ENCODE data around the gene PIAS4.

Gene PIAS4

DNA sequence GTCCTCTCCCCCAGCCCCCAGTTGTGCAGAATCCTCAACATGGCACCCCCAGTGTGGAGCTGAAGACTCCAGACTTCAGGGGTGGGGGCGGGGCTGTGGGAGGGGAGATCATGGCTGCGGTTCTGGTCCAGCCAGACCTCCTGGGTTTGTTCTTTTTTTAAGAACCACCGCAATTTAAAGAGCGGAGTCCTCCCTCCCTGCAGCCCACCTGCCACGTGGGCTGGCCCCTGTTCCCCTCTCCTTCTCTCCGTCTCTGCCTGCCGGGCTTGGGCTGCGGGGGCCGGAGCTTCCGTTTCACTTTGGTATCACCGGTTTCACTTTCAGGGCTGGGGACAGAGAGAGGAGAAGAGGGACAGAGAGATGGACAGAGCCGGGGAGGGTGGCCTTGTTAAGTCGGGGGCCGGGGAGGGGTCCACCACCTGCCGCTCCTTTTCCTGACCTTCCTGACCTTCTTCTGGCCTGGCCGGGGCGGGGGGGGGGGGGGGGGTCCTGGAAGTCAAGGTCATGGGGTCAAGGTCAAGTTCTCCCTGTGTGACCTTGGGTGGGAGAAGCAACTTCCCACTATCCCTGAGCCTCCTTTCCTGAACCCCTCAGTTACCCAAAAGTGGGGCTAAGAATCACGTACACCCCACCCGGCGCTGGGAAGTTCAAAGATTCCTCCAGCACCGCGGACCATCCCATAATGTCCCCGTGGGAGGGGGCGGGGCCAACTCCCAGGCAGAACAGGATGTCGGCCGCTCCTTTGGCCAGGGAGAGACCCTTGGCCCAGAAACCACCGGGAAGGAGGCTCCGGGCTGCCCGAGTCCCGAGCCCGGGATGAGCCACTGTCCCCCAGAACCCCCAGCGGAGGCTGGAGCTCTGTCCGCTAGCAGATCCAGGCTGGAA lies 70.5 kb downstream of the PIAS4 start:
- no peak for DNase-seq (ENCODE audit: low spot score)

DNA sequence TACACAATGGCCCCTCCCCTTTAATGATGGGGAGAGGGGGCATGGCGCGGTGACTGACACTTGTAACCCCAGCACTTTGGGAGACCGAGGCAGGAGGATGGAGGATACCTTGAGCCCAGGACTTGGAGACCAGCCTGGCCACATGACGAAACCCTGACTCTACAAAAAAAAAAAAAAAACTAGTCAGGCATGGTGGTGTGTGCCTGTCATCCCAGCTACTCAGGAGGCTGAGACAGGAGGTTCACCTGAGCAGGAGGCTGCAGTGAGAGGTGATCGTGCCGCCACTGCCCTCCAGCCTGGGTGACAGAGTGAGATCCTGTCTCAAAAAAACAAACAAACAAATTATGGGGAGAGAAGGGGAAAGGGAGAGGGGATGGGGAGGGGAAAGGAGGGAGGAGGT lies 72.9 kb downstream of the PIAS4 start:
- DNase-seq (ENCODE audit: low spot score): no peak

DNA sequence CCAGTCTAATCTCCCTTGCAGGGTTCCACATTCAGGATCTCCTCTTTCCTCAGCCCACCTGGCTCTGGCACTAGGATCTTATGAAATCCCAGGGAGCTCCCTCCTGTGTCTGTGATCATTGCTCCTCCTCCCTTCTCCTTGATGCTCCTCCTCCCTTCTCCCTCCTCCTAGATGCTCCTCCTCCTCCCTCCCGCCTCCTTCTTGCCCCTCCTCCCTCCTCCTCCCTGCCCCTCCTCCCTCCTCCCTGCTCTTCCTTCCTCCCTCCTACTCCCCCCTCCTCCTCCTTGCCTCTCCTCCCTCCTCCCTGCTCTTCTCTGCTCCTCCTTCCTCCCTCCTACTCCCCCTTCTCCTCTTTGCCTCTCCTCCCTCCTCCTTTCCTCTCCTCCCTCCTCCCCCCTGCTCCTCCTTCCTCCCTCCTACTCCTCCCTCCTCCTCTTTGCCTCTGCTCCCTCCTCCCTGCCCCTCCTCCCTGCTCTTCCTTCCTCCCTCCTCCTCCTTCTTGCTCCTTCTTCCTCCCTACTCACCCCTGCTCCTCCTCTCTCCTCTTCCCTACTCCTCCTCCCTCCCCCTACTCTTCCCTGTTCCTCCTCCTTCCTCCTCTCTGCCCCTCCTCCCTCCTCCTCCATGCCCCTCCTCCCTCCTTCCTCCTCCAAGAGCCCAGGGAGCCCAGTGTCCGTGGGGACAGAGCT lies 74.0 kb downstream of the PIAS4 start:
- DNase-seq (ENCODE audit: low spot score): no peak

DNA sequence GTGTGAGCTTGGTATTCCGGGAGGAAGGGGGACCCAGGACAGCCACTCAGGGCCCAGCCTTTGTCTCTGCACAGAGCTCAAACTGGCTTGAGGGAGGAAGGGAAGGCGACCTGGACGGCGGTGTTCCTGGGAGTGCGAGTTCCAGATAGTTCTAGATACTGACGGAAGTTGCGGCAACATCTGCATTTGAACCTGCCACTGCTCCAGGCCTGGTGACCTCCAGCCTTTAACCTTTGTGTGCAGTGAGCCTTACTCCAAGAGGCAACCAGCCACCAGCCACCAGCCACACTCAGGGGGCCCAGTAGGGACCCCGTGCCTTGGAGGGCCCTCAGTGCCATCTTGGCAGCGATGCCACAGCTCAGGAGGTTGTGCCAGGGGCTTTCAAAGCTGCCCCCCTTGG lies 74.6 kb downstream of the PIAS4 start:
- DNase-seq (ENCODE audit: low spot score): no peak

DNA sequence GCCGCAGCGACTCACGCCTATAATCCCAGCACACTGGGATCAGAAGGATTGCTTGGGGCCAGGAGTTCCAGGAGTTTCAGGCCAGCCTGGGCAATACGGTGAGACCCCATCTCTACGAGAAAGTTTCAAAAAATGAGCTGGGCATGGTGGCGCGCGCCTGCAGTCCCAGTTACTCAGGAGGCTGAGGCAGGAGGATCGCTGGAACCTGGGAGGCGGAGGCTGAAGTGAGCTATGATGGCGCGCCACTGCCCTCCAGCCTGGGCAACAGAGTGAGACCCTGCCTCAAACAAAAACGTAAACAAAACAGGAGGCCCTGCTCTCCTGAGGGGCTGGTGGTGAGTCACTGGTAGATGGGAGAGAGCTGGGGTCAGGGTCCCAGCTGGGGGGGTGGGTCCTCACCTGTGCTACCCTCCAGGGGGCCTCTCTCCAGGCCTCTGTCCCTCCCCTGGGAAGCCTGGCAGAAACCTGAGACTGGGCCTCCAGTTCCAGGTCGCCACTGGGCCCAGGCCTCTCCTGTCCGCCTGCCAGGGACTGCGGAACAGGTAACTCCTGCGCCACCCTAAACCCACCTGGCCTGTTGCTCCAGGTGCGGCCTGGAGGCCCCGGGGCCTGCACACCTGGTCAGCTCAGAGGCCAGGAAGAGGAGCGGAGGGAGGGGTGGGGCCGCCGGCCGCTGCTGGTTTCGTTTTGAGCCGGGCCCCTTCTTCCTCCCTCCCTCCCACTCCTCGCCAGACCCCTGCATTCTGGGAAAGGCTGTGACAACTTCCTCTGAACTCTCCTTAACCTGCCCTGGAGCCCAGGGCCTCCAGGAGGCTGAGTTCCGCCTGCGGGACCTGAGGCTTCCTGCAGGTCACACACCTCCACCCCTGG lies 76.4 kb downstream of the PIAS4 start:
- peak; percentile 27 for DNase-seq (ENCODE audit: low spot score)

DNA sequence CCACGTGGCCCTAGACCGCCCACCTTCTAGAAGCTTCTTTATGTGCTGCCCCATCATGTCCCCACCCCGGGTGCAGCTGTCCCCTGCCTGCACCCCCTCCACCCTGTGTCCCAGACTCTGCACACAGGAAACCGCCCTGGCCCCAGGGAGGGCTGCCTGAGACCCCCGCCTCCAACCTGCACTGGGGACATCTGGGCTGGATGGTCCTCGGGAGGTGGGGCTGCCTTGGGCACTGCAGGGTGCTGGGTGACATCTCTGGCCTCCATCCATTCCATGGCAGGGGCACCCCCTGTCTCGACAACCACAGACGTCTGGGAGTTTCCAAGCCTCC lies 77.0 kb downstream of the PIAS4 start:
- no peak for DNase-seq (ENCODE audit: low spot score)

DNA sequence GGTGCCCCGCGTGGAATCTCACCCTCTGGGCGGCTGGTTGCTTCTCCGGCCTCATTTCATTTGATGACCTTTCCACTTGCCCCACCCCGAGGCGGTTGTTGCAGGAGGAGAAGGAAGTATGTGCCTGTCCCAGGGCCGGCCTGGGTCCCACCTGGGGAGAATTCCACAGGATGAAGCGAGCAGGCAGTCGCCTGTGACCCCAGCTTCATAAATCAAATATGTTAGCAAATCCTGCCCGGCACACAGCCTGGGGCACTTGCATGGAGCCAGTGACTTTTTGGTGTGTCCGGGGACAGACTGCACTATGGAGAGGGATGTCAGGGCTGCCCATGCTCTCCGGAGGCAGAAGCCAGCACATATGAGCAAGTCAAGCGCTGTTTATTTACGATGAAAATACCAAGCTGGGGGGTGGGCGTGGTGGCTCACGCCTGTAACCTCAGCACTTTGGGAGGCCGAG lies 78.9 kb downstream of the PIAS4 start:
- DNase-seq (ENCODE audit: low spot score): peak; percentile 39

DNA sequence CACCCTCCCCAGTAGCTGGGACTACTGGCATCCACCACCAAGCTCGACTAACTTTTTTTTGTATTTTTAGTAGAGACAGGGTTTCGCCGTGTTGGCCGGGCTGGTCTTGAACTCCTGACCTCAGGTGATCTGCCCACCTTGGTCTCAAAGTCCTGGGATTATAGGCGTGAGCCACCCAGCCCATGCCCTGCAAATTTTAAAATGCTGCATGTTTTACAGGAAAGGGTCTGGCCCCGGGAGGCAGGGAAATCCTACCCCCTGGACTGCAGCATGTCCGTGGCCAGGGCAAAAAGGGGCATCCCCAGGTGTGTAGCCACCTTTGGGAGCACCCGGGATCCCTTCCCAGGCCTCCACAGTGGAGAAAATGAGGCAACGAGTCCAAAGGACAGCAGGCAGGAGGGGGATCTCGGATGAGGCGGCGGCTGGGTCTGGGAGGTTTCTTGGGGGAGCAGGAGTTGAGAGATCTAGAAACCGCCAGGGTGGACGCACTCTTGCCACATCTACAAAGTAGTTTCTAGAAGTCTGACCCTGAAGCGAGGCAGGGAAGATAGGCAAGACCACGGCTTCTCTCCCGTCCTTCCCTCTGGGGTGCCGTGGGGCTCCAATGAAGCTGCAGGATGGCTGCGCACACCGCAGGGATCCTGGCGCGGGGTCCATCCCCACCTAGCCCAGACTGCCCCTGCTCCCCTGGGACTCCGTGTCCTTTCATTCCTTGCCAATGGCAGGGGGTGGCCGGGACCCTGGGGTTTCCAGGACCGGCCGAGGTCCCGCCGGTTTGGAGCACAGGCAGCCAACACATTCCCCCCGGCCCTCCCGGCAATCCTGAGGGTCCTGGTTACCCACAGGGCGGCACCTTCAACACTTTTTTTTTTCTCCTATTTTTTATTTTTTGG lies 80.5 kb downstream of the PIAS4 start:
- DNase-seq (ENCODE audit: low spot score): no peak

DNA sequence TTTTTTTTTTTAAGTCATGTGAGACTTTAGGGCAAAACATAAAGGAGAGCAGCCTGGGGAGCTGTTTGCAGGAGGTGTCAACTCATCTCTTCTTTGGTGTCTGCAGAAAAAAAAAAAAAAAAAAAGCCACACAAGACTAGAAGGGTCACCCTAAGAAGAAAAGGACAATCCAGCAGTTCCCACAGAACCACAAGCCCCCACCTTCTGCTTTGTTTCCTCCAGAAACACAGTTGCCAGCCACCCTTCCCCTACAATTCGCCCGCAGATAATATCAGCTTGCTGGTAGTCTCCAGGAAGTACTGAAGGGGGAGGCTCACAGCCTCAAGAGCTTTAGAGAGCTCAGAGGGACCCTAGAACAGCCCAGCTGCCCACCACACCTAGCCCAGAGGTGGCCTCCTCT lies 81.4 kb downstream of the PIAS4 start:
- no peak for DNase-seq (ENCODE audit: low spot score)

Measured in kidney tubule cell (primary cell).